IPS DF 6.9 (cell line): ENCODE results near the gene CYP4F12.

Source experiments
- DNase-seq: peaks from one replicate; pipeline ENCODE4 v3.0.0-alpha.2; 2013; ENCODE audit warnings: low read depth, low spot score
- H3K27ac ChIP-seq: one replicate; pipeline ENCODE4 v1.5.1; 2013; ENCODE audit warnings: low read length, control low read depth
- H3K27me3 ChIP-seq: 2 replicates; pipeline ENCODE4 v1.6.1; 2013; ENCODE audit warnings: mild to moderate bottlenecking, low read length; ENCODE audit not compliant: control insufficient read depth, insufficient read depth
- H3K36me3 ChIP-seq: 2 replicates; pipeline ENCODE4 v1.6.1; 2013; ENCODE audit warnings: low read length; ENCODE audit not compliant: control insufficient read depth, insufficient read depth
- H3K4me1 ChIP-seq: 2 replicates; pipeline ENCODE4 v1.6.1; 2013; ENCODE audit warnings: low read length; ENCODE audit not compliant: control insufficient read depth, insufficient read depth
- H3K4me3 ChIP-seq: 2 replicates; pipeline ENCODE4 v1.5.1; 2013; ENCODE audit warnings: mild to moderate bottlenecking, low read length
- H3K9me3 ChIP-seq: 2 replicates; pipeline ENCODE4 v1.6.1; 2013; ENCODE audit warnings: low read length, inconsistent platforms; ENCODE audit not compliant: control insufficient read depth, insufficient read depth
- WGBS: extraction: QIAGEN DNeasy Blood & Tissue Kit; methylation state at CpG from one replicate; pipeline ENCODE4 v1.1.7; 2013; ENCODE audit warnings: mixed read lengths, missing lambda C conversion rate; ENCODE audit not compliant: insufficient read length, insufficient coverage; 5-methylcytosine and 5-hydroxymethylcytosine counted together

CYP4F12 gene

DNA sequence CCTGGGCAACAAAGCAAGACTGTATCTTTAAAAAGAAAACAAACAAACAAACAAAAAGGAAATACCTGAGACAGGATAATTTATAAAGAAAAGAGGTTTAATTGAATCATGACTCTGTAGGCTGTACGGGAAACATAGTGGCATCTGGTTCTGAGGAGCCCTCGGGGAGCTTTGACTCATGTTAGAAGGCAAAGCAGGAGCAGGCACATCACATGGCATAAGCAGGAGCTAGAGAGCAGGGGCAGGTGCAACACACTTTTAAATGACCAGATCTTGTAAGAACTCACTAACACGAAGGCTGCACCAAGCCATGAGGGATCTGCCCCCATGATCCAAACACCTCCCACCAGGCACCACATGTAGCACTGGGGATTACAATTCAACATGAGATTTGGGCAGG lies 41.8 kb downstream of the CYP4F12 start:
- no peaks in the 10 kb centered on the region for H3K4me1 ChIP-seq
- no peaks in the 10 kb centered on the region for H3K36me3 ChIP-seq
- H3K27me3 ChIP-seq: no peaks in the 10 kb centered on the region
- H3K9me3 ChIP-seq: peaks cover 17% of the 10 kb centered on the region
- no peak overlapping the region for H3K4me3 ChIP-seq
- no peak for DNase-seq
- WGBS: no CpG with 5 or more reads among the region's 3 CpGs
- no peak overlapping the region for H3K27ac ChIP-seq

DNA sequence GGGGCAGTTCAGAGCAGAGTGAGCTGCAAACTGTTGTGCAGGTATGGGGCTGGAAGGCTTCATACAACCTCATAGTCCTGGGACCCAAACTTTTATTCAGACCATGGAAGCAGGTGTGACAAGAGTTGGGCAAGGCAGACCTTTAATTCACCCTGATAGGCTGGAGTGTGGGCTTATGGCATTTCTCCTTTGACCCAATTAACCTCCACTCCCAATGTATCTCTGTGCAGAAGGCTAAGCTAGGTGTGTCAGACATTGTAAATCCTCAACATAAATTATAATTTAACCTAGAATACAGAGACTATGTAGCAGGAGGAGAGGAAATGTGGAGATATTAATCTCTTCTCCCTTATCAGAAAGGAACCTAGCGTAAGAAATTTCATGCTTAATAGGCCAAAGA lies 42.8 kb downstream of the CYP4F12 start:
- Histone ChIP-seq H3K27ac (no peak overlapping the region), H3K36me3 (no peaks in the 10 kb centered on the region), H3K4me3 (no peak overlapping the region), H3K4me1 (no peaks in the 10 kb centered on the region), H3K27me3 (no peaks in the 10 kb centered on the region), H3K9me3 (peaks cover 18% of the 10 kb centered on the region)
- WGBS: no CpG with 5 or more reads among the region's 1 CpG
- no peak for DNase-seq

DNA sequence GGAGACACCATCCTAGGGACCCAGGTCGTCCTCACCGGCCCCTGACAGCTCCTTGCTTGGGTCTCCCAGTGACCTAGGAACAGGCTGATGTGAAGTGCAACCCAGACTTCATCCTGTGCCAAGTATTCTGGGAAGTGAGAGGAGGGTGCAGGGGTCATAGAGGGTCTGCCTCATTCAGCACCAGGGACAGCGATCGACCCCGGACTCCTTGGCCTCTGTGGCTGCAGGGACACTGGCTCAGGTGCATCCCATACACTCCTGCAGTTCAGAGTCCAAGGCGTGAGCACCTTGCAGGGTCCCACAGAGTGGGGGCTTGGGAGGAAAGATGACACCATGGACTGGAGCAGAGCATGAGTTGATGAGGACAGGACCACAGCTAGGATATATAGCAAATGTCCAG lies 44.9 kb downstream of the CYP4F12 start:
- DNase-seq: no peak
- no peaks in the 10 kb centered on the region for H3K27me3 ChIP-seq
- no CpG with 5 or more reads among the region's 6 CpGs for WGBS
- H3K4me3 ChIP-seq: no peak overlapping the region
- H3K36me3 ChIP-seq: no peaks in the 10 kb centered on the region
- no peak overlapping the region for H3K27ac ChIP-seq
- H3K4me1 ChIP-seq: no peaks in the 10 kb centered on the region
- H3K9me3 ChIP-seq: peaks cover 25% of the 10 kb centered on the region

DNA sequence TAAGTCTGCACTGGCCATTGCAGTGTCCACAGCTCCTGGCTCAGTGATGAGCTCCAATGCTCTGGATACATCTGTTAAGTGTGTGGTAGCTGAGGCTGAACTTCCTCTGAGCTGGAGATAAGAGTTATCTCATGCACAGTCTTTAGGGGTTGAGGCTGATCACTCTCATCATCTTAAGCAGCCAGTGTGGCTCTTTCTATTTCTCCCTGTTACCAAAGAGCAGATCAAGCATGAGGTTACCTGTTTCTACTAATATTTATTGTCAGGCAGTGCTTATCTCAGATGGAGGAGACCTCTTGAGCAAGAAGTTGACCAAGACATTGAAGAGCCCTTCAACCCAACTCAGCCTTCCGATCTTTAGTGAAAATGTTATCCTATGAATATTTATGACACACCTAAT lies 48.4 kb downstream of the CYP4F12 start:
- H3K27me3 ChIP-seq: no peaks in the 10 kb centered on the region
- WGBS: no CpG with 5 or more reads among the region's 1 CpG
- no peaks in the 10 kb centered on the region for H3K4me1 ChIP-seq
- peaks cover 27% of the 10 kb centered on the region for H3K9me3 ChIP-seq
- H3K27ac ChIP-seq: no peak overlapping the region
- no peak overlapping the region for H3K4me3 ChIP-seq
- no peak for DNase-seq
- H3K36me3 ChIP-seq: no peaks in the 10 kb centered on the region

GRCh38 chr19:15722956-15723355 lies 50.1 kb downstream of the CYP4F12 start:
- DNase-seq: no peak
- Histone ChIP-seq H3K27me3 (no peaks in the 10 kb centered on the region), H3K36me3 (no peaks in the 10 kb centered on the region), H3K4me1 (no peaks in the 10 kb centered on the region), H3K9me3 (peaks cover 23% of the 10 kb centered on the region), H3K27ac (no peak overlapping the region), H3K4me3 (no peak overlapping the region)
- no CpG with 5 or more reads among the region's 25 CpGs for WGBS

GRCh38 chr19:15727724-15728123 lies 54.8 kb downstream of the CYP4F12 start, which contains the start of gene OR10H2:
OR10H2 (plus strand) TSS chr19:15728024; CDS start chr19:15728044, 20 bp downstream.
- DNase-seq: no peak
- no peak within 1 kb of the TSS for H3K4me3 ChIP-seq
- no peaks in the 10 kb centered on the region for H3K27me3 ChIP-seq
- no CpG with 5 or more reads among the region's 5 CpGs for WGBS
- H3K4me1 ChIP-seq: no peaks in the 10 kb centered on the region
- no peak within 1 kb of the TSS for H3K27ac ChIP-seq
- peaks cover 23% of the 10 kb centered on the region for H3K9me3 ChIP-seq
- H3K36me3 ChIP-seq: no peaks in the 10 kb centered on the region

DNA sequence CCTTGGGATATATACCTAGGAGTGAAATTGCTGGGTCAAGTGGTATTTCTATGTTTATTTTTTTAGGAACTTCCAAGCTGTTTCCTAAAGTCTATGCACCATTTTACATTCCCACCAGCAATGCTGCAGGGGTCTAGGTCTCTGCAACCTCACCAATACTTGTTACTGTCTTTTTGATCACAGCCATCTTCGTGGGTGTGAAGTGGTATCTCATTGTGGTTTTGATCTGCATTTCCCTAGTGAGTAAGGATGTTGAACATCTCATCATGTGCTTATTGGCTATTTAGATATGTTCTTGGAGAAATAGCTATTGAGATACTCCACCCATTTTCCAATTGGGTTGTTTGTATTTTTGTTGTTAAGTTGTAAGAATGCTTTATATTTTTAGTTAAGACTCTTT lies 57.7 kb downstream of the CYP4F12 start:
- peaks cover 23% of the 10 kb centered on the region for H3K9me3 ChIP-seq
- no peaks in the 10 kb centered on the region for H3K36me3 ChIP-seq
- WGBS: no CpG with 5 or more reads among the region's 1 CpG
- H3K4me3 ChIP-seq: no peak overlapping the region
- no peak overlapping the region for H3K27ac ChIP-seq
- H3K27me3 ChIP-seq: no peaks in the 10 kb centered on the region
- no peaks in the 10 kb centered on the region for H3K4me1 ChIP-seq
- DNase-seq: no peak

DNA sequence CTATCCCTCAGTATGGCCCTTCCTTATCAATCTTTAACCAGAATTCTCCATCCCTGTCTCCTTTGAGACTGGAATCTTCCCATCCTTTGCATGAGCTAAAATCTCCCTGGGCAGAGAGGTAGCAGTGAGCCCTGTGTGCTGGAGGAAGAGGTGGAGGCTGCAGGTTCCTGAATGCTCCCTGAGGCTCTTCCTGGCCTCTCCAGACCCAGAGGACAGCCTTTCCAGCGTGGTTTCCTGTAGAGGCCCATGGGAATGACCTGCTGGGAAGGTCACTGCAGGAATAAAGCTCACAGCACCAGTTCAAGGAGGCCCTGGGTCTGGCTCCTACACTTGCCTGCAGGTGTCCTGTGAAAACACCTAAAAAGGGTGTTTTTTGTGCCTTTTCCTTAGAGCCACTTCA lies 59.5 kb downstream of the CYP4F12 start:
- no peaks in the 10 kb centered on the region for H3K36me3 ChIP-seq
- no peaks in the 10 kb centered on the region for H3K27me3 ChIP-seq
- no CpG with 5 or more reads among the region's 1 CpG for WGBS
- H3K4me1 ChIP-seq: no peaks in the 10 kb centered on the region
- no peak overlapping the region for H3K4me3 ChIP-seq
- H3K27ac ChIP-seq: no peak overlapping the region
- H3K9me3 ChIP-seq: peaks cover 18% of the 10 kb centered on the region
- DNase-seq: no peak

- no peak for DNase-seq
- no CpG with 5 or more reads among the region's 6 CpGs for WGBS
- Histone ChIP-seq H3K4me1 (no peaks in the 10 kb centered on the region), H3K9me3 (peaks cover 14% of the 10 kb centered on the region), H3K36me3 (no peaks in the 10 kb centered on the region), H3K27me3 (no peaks in the 10 kb centered on the region), H3K27ac (no peak overlapping the region), H3K4me3 (no peak overlapping the region)
Measured at GRCh38 chr19:15733895-15734294, 61.0 kb downstream of the CYP4F12 start.

- Histone ChIP-seq H3K4me1 (no peaks in the 10 kb centered on the region), H3K9me3 (peaks cover 11% of the 10 kb centered on the region)
- no CpG with 5 or more reads among the region's 4 CpGs for WGBS
Measured at GRCh38 chr19:15737722-15738121, 64.8 kb downstream of the CYP4F12 start, which contains the start of gene OR10H3. OR10H3 (plus strand) TSS chr19:15737985; CDS start chr19:15741393, 3,408 bp downstream.

DNA sequence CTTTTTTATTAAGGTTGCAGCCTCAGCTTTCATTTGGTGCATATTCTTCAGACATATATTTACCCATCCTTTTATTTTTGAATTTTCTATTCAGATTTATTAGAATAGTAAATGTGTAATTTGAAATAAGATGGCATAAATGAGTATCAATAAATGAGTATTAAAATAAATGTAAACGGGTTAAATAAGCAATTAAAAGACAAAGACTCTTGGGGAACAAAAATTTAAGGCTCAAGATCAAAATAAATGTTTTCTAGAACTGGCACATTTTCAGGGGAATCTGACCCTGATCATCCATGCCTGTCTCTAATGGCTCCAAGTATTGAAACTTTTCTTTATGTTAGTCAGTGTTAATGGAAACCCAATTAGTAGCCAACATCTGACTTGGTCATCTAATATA lies 67.9 kb downstream of the CYP4F12 start:
- 100% methylated on average over 1 of the region's 1 CpG for WGBS
- Histone ChIP-seq H3K4me1 (no peaks in the 10 kb centered on the region), H3K36me3 (no peaks in the 10 kb centered on the region), H3K4me3 (no peak overlapping the region), H3K27ac (no peak overlapping the region), H3K9me3 (peaks cover 4% of the 10 kb centered on the region), H3K27me3 (no peaks in the 10 kb centered on the region)
- no peak for DNase-seq

More at GRCh38 chr19:15737722-15738121, 64.8 kb downstream of the CYP4F12 start, which contains the start of gene OR10H3:
- H3K4me3 ChIP-seq: no peak within 1 kb of the TSS
- H3K27ac ChIP-seq: no peak within 1 kb of the TSS
- H3K27me3 ChIP-seq: no peaks in the 10 kb centered on the region
- H3K36me3 ChIP-seq: no peaks in the 10 kb centered on the region
- no peak for DNase-seq
